H1 (cell line): ENCODE measurements around the gene SLC6A20. TPM values are rescaled to one million over a fixed set of nuclear protein-coding genes. Genes with fewer than 3 reads are reported as not detected.
"Not testable (repeated sequence)": the region's sequence is repeated elsewhere in the genome, so short reads cannot be mapped to it uniquely, and the experiment has no call there.

Source experiments
- CTCF ChIA-PET: fragments of 300-600 bp; sonication (Branson Sonifier 250); formaldehyde crosslinking; loops from one replicate; lab custom pipeline; 2021; ENCODE audit not compliant: partially characterized antibody; lab: Charles Lee
- POLR2A ChIA-PET: fragments of 300-600 bp; sonication (Branson Sonifier 250); formaldehyde crosslinking; loops from one replicate; lab custom pipeline; 2021; ENCODE audit warnings: inconsistent platforms; ENCODE audit not compliant: partially characterized antibody; lab: Charles Lee
- DNase-seq, 2 experiments: peaks; one replicate each; pipeline versions ENCODE4 v3.0.0 to v3.0.0-alpha.2; 2010 to 2022; ENCODE audit warnings: low spot score in 2 of 2, low read depth in 1 of 2, mixed read lengths in 1 of 2
- FAIRE-seq: peaks from 2 replicates; lab custom pipeline; 2011; peaks lifted over from hg19 to GRCh38; lab: Jason Lieb, UNC
- H2AFZ ChIP-seq: 2 replicates; pipeline ENCODE4 v1.8.1; 2012; ENCODE audit warnings: low read length, inconsistent platforms
- H2AK5ac ChIP-seq: 2 replicates; pipeline ENCODE4 v1.6.1; 2013; ENCODE audit warnings: low read depth, low read length
- H2BK120ac ChIP-seq: replicated peaks from 2 replicates; pipeline ENCODE3; 2013; ENCODE audit warnings: low read depth, low read length, inconsistent platforms
- H2BK12ac ChIP-seq: 2 replicates; pipeline ENCODE4 v1.6.1; 2013; ENCODE audit warnings: low read depth, low read length
- H2BK15ac ChIP-seq: 2 replicates; pipeline ENCODE4 v1.6.1; 2013; ENCODE audit warnings: low read length
- H2BK20ac ChIP-seq: 2 replicates; pipeline ENCODE4 v1.6.1; 2013; ENCODE audit warnings: low read length
- H2BK5ac ChIP-seq: 2 replicates; pipeline ENCODE4 v1.6.1; 2013; ENCODE audit warnings: low read depth, low read length
- H3K14ac ChIP-seq: 2 replicates; pipeline ENCODE4 v1.6.1; 2013; ENCODE audit warnings: inconsistent platforms; ENCODE audit not compliant: insufficient read length
- H3K18ac ChIP-seq: 2 replicates; pipeline ENCODE4 v1.6.1; 2013; ENCODE audit warnings: low read length; ENCODE audit errors: extremely low read depth
- H3K23ac ChIP-seq: 2 replicates; pipeline ENCODE4 v1.6.1; 2013; ENCODE audit warnings: inconsistent platforms; ENCODE audit not compliant: insufficient read length
- H3K23me2 ChIP-seq: 2 replicates; pipeline ENCODE4 v1.6.1; 2013; ENCODE audit warnings: low read depth, low read length
- H3K27ac ChIP-seq: 2 replicates; pipeline ENCODE4 v1.6.1; 2011; ENCODE audit warnings: low read depth, low read length, inconsistent platforms
- H3K27me3 ChIP-seq, 4 experiments: replicated peaks in 1 of 4; 1 replicate in 1 of 4; 2 replicates in 3 of 4; pipeline versions ENCODE4 v1.6.1 to v1.8.1; 2011 to 2013; ENCODE audit warnings: low read length in 3 of 4, mild to moderate bottlenecking in 3 of 4, inconsistent platforms in 2 of 4, mixed read lengths in 2 of 4, moderate library complexity in 1 of 4; ENCODE audit not compliant: control insufficient read depth in 3 of 4, insufficient read depth in 3 of 4; ENCODE audit errors: extremely low read depth in 1 of 4
- H3K36me3 ChIP-seq, 4 experiments: 2 replicates each; pipeline versions ENCODE4 v1.6.1 to v1.8.1; 2011 to 2013; ENCODE audit warnings: mild to moderate bottlenecking in 4 of 4, low read length in 3 of 4, moderate library complexity in 2 of 4, control low read depth in 1 of 4, inconsistent platforms in 1 of 4; ENCODE audit not compliant: insufficient read depth in 4 of 4, control insufficient read depth in 2 of 4
- H3K4ac ChIP-seq: replicated peaks from 2 replicates; pipeline ENCODE3; 2013; ENCODE audit warnings: low read length, low read depth, mixed read lengths, inconsistent platforms; ENCODE audit not compliant: insufficient read length
- H3K4me1 ChIP-seq, 4 experiments: replicated peaks in 1 of 4; 1 replicate in 1 of 4; 2 replicates in 3 of 4; pipeline versions ENCODE4 v1.6.1 to v1.8.1; 2011 to 2013; ENCODE audit warnings: low read length in 3 of 4, inconsistent platforms in 2 of 4, mixed read lengths in 1 of 4; ENCODE audit not compliant: insufficient read depth in 4 of 4, control insufficient read depth in 3 of 4
- H3K4me2 ChIP-seq, 2 experiments: 2 replicates each; pipeline versions ENCODE4 v1.6.1 to v1.8.1; 2011 to 2013; ENCODE audit warnings: low read depth in 2 of 2, low read length in 2 of 2, control low read depth in 1 of 2, inconsistent platforms in 1 of 2, mild to moderate bottlenecking in 1 of 2; ENCODE audit not compliant: insufficient read depth in 1 of 2
- H3K4me3 ChIP-seq, 4 experiments: fragments of 200-600, 300-600 bp in 1 of 4; sonication (generic), shearing (Covaris generic), sonication (Bioruptor Twin) in 1 of 4; 2 replicates each; pipeline versions ENCODE4 v1.5.1 to v1.8.1; 2011 to 2016; ENCODE audit warnings: low read length in 4 of 4, low read depth in 3 of 4, control low read depth in 2 of 4, inconsistent platforms in 2 of 4, mild to moderate bottlenecking in 2 of 4, mixed read lengths in 1 of 4, moderate library complexity in 1 of 4; ENCODE audit not compliant: insufficient read depth in 2 of 4; ENCODE audit errors: extremely low read depth in 1 of 4
- H3K56ac ChIP-seq: replicated peaks from 2 replicates; pipeline ENCODE3; 2013; ENCODE audit warnings: low read depth, mild to moderate bottlenecking, mixed read lengths, low read length, inconsistent platforms; ENCODE audit not compliant: insufficient read length
- H3K79me1 ChIP-seq: 2 replicates; pipeline ENCODE4 v1.6.1; 2013; ENCODE audit warnings: low read depth, low read length, control low read depth
- H3K79me2 ChIP-seq, 2 experiments: 2 replicates each; pipeline versions ENCODE4 v1.6.1 to v1.8.1; 2012 to 2013; ENCODE audit warnings: low read length in 2 of 2, mild to moderate bottlenecking in 2 of 2, inconsistent platforms in 1 of 2; ENCODE audit not compliant: insufficient read depth in 2 of 2, control insufficient read depth in 1 of 2
- H3K9ac ChIP-seq, 4 experiments: replicated peaks in 1 of 4; 1 replicate in 1 of 4; 2 replicates in 3 of 4; pipeline versions ENCODE4 v1.6.1 to v1.8.1; 2011 to 2013; ENCODE audit warnings: low read depth in 3 of 4, low read length in 3 of 4, control low read depth in 2 of 4, mild to moderate bottlenecking in 2 of 4, moderate library complexity in 2 of 4, inconsistent platforms in 1 of 4; ENCODE audit errors: extremely low read depth in 1 of 4
- H3K9me3 ChIP-seq, 2 experiments: 2 replicates each; pipeline versions ENCODE4 v1.6.1 to v1.8.1; 2012 to 2013; ENCODE audit warnings: mild to moderate bottlenecking in 2 of 2, moderate library complexity in 2 of 2, control low read depth in 1 of 2, inconsistent platforms in 1 of 2, low read depth in 1 of 2, low read length in 1 of 2, mixed read lengths in 1 of 2; ENCODE audit not compliant: insufficient read depth in 2 of 2
- H4K20me1 ChIP-seq, 2 experiments: replicated peaks in 1 of 2; 2 replicates each; pipeline versions ENCODE3 to v1.8.1; 2011 to 2013; ENCODE audit warnings: inconsistent platforms in 2 of 2, low read length in 2 of 2, mild to moderate bottlenecking in 1 of 2; ENCODE audit not compliant: insufficient read depth in 2 of 2, control insufficient read depth in 1 of 2
- H4K5ac ChIP-seq: 2 replicates; pipeline ENCODE4 v1.6.1; 2013; ENCODE audit warnings: low read length, low read depth, mixed read lengths, inconsistent platforms; ENCODE audit not compliant: insufficient read length
- H4K8ac ChIP-seq: 2 replicates; pipeline ENCODE4 v1.8.0; 2013; ENCODE audit warnings: mild to moderate bottlenecking, moderate library complexity, low read length, inconsistent platforms; ENCODE audit not compliant: insufficient read depth; ENCODE audit errors: extremely low read depth
- H4K91ac ChIP-seq: replicated peaks from 2 replicates; pipeline ENCODE3; 2013; ENCODE audit warnings: low read length, mixed read lengths, inconsistent platforms; ENCODE audit not compliant: insufficient read length
- WGBS, 2 experiments: shearing (Covaris generic) in 1 of 2; methylation state at CpG; one replicate each; pipeline versions ENCODE4 v1.1.6 to v1.1.7; 2013 to 2015; ENCODE audit warnings: low lambda C conversion rate in 2 of 2, mixed read lengths in 2 of 2, inconsistent platforms in 1 of 2, low coverage in 1 of 2, missing lambda C conversion rate in 1 of 2; ENCODE audit not compliant: insufficient replicate concordance in 2 of 2, insufficient coverage in 1 of 2, insufficient read length in 1 of 2; ENCODE audit errors: extremely low coverage in 1 of 2, missing lambda C conversion rate in 1 of 2; 5-methylcytosine and 5-hydroxymethylcytosine counted together
- polyA plus RNA-seq, 7 experiments: library from polyadenylated mRNA; depleted of rRNA in 3 of 7; stranded (reverse) in 5 of 7; unstranded in 2 of 7; fragments of >200 nt in 5 of 7; fragments of 200-250 nt in 2 of 7; gene quantifications; 1 replicate in 5 of 7; 2 replicates in 1 of 7; 4 replicates in 1 of 7; pipeline versions ENCODE4 v1.2.1 to v1.2.3, GENCODE V29; 2011 to 2013; ENCODE audit warnings: missing spikeins in 2 of 7, mixed read lengths in 2 of 7
- total RNA-seq: library from RNA; stranded (reverse); fragmentation: NEBNext Ultra II Directional; extraction: Animal tissue kit (Norgen Biotek cat#: 25700); gene quantifications from 2 replicates; pipeline ENCODE4 v1.2.1, GENCODE V29; 2021

The SLC6A20 gene
- total and polyA plus RNA-seq, 2 of the 8 experiments (the other 6 are each of a cell fraction or from before 2014, with no cell fraction given) = 0.05 TPM; not detected in 1

GRCh38 chr3:45749036-45749600 lies 47.2 kb downstream of the SLC6A20 start:
- 91% methylated on average over 4 of the region's 4 CpGs; no CpG with 5 or more reads in 1 of the 2 experiments for WGBS, 2 experiments
- H2AK5ac ChIP-seq, H2AFZ ChIP-seq, H4K5ac ChIP-seq, H4K20me1 ChIP-seq, H4K8ac ChIP-seq, H3K4me3 ChIP-seq, FAIRE-seq, H3K4me2 ChIP-seq, DNase-seq, H2BK5ac ChIP-seq, H3K14ac ChIP-seq, H3K27ac ChIP-seq, H3K23ac ChIP-seq, H3K9ac ChIP-seq, H2BK15ac ChIP-seq, H3K4ac ChIP-seq, H4K91ac ChIP-seq, H3K27me3 ChIP-seq, H2BK20ac ChIP-seq, H2BK12ac ChIP-seq, H3K4me1 ChIP-seq, H3K79me2 ChIP-seq, H3K56ac ChIP-seq, H2BK120ac ChIP-seq, H3K9me3 ChIP-seq, H3K23me2 ChIP-seq, H3K18ac ChIP-seq, H3K79me1 ChIP-seq: not testable (repeated sequence)
- peaks cover 0 to 28% (median 8%) of the 10 kb centered on the region in 4 experiments; a peak in 5 of 8 replicates for H3K36me3 ChIP-seq
- ChIA-PET POLR2A (interaction anchor here (0.6 to 2.5 kb wide), 5 partner anchors 11 to 64 kb away, joined by 3 to 7 read pairs (median 4); no protein-coding TSS in a partner anchor), CTCF (interaction anchor here (0.6 to 4.4 kb wide), 4 partner anchors 9 to 129 kb away, joined by 3 to 49 read pairs (median 4); no protein-coding TSS in a partner anchor)
